ENCODE results near the gene TBPL2.

The TBPL2 gene

GRCh38 chr14:55398679-55399078, 41.7 kb downstream of the TBPL2 start:
- no peak for TF ChIP-seq CTCF (IDR thresholded peaks at IDR 0.05)

GRCh38 chr14:55389330-55389729, 51.1 kb downstream of the TBPL2 start:
- TF ChIP-seq CTCF (IDR thresholded peaks at IDR 0.05): no peak

- TF ChIP-seq CTCF (IDR thresholded peaks at IDR 0.05): no peak
Measured at GRCh38 chr14:55388160-55388559, 52.3 kb downstream of the TBPL2 start.

- TF ChIP-seq CTCF (IDR thresholded peaks at IDR 0.05): no peak
Measured at GRCh38 chr14:55387121-55387520, 53.3 kb downstream of the TBPL2 start.

GRCh38 chr14:55386037-55386808, 54.2 kb downstream of the TBPL2 start:
- no peak for TF ChIP-seq CTCF (IDR thresholded peaks at IDR 0.05)

GRCh38 chr14:55384536-55384935, 55.9 kb downstream of the TBPL2 start:
- TF ChIP-seq CTCF (IDR thresholded peaks at IDR 0.05): no peak

- TF ChIP-seq CTCF (IDR thresholded peaks at IDR 0.05): no peak
Measured at GRCh38 chr14:55383541-55384140, 56.8 kb downstream of the TBPL2 start.
